Upper lobe of left lung (tissue), 6 donors: ENCODE results near the gene EIF4EBP3. TPM values are rescaled to one million over a fixed set of nuclear protein-coding genes. Genes with fewer than 3 reads are reported as not detected.

Source experiments
- ATAC-seq, 2 donors: fragments of 200-7000 bp; cut with Tn5 transposase; one replicate each; pipeline ENCODE4 v1.9.1; 2022; ENCODE audit warnings: mild to moderate bottlenecking in 2 of 2, moderate library complexity in 2 of 2; ENCODE audit not compliant: low FRiP score in 2 of 2
- DNase-seq, 2 donors: peaks; one replicate each; pipeline ENCODE4 v3.0.0-alpha.2; 2019 to 2020
- H3K27ac ChIP-seq, 4 donors: fragments of 200-600 bp; sonication (generic); one replicate each; pipeline ENCODE4 v1.5.1; 2016 to 2019
- H3K27me3 ChIP-seq, 4 donors: fragments of 200-600 bp; sonication (generic); one replicate each; pipeline ENCODE4 v1.5.1; 2017 to 2019
- H3K36me3 ChIP-seq, 4 donors: fragments of 200-600 bp; sonication (generic); one replicate each; pipeline ENCODE4 v1.5.1; 2016 to 2019
- H3K4me1 ChIP-seq, 4 donors: fragments of 200-600 bp; sonication (generic); one replicate each; pipeline ENCODE4 v1.5.1; 2018 to 2019
- H3K4me3 ChIP-seq, 4 donors: fragments of 200-600 bp; sonication (generic); one replicate each; pipeline ENCODE4 v1.5.1; 2017 to 2019; ENCODE audit warnings: mild to moderate bottlenecking in 2 of 4, moderate library complexity in 1 of 4
- H3K9me3 ChIP-seq, 4 donors: fragments of 200-600 bp; sonication (generic); one replicate each; pipeline ENCODE4 v1.5.1; 2018 to 2019
- CTCF ChIP-seq, 6 experiments: fragments of 450-650 bp in 4 of 6; fragments of 200-600 bp in 2 of 6; sonication (generic) in 2 of 6; IDR thresholded peaks; one replicate each; pipeline ENCODE4 v1.5.1; 2016 to 2019; ENCODE audit warnings: antibody characterized with exemption in 6 of 6
- EP300 ChIP-seq, 4 donors: sonication (generic); formaldehyde crosslinking; IDR thresholded peaks; one replicate each; pipeline ENCODE4 v1.5.1; 2017; ENCODE audit warnings: antibody characterized with exemption in 4 of 4, control low read depth in 2 of 4
- POLR2A ChIP-seq, 4 donors: fragments of 450-650 bp; IDR thresholded peaks; one replicate each; pipeline ENCODE4 v1.5.1; 2016 to 2017; ENCODE audit warnings: antibody characterized with exemption in 4 of 4, mild to moderate bottlenecking in 2 of 4
- POLR2AphosphoS5 ChIP-seq, 2 donors: sonication (generic); formaldehyde crosslinking; IDR thresholded peaks; one replicate each; pipeline ENCODE4 v1.5.1; 2017; ENCODE audit warnings: antibody characterized with exemption in 2 of 2
- WGBS, 2 donors: methylation state at CpG; one replicate each; pipeline ENCODE4 v1.1.5; 2017 to 2018; 5-methylcytosine and 5-hydroxymethylcytosine counted together
- total RNA-seq, 6 donors: library from RNA; depleted of rRNA in 4 of 6; stranded (reverse); fragments of >200 nt in 4 of 6; gene quantifications; one replicate each; pipeline versions ENCODE4 v1.1.0 to v1.2.1, GENCODE V29; 2016 to 2021
- donor health status: DM: no; HTN: no; CAD: no; lungs with moderate emphysema.
- donor health status: DM: no; HTN: yes; CAD: no; lungs with severe emphysema.

EIF4EBP3 gene
- total RNA-seq, 6 donors from 2014 or later, result 12.1 to 32.5 (median 21.0) TPM

DNA sequence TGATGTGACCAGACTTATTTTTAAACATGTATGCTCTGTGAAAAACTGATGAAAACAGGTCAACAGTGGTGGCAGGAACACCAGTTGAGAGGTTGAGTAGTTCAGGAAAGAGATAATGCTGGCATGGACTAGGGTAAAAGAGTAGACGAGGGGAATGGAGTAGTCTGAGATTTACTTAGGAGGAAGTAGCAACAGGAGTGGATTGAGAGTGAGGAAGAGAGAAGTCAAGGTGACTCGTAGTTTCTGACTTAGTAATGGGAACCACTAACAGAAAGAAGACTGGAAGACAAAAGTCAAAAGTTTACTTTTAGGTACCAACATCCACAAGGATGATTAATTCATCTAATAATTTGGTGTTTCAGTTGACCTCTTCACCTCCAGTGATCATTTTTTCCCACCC, 6.2 kb downstream of the EIF4EBP3 start:
- Histone ChIP-seq H3K27me3 (no peaks in the 10 kb centered on the region), H3K4me3 (no peak overlapping the region), H3K36me3 (peaks cover 14 to 43% (median 27%) of the 10 kb centered on the region in 4 donors), H3K27ac (peak overlapping the region in 1 of 4 donors; percentile 25), H3K4me1 (peaks cover 35 to 57% (median 47%) of the 10 kb centered on the region in 4 donors), H3K9me3 (no peaks in the 10 kb centered on the region)
- WGBS, 2 donors, result 56 to 64% methylated on average over 2 of the region's 2 CpGs
- DNase-seq, result no peak
- ATAC-seq, result no peak
- TF ChIP-seq CTCF (IDR thresholded peaks at IDR 0.05) (no peak), POLR2A (IDR thresholded peaks at IDR 0.05) (no peak), POLR2AphosphoS5 (IDR thresholded peaks at IDR 0.05) (no peak), EP300 (IDR thresholded peaks at IDR 0.05) (no peak)

GRCh38 chr5:140554454-140554853, 7.0 kb downstream of the EIF4EBP3 start:
- Histone ChIP-seq H3K4me3 (no peak overlapping the region), H3K36me3 (peaks cover 14 to 37% (median 26%) of the 10 kb centered on the region in 4 donors), H3K27me3 (no peaks in the 10 kb centered on the region), H3K4me1 (peaks cover 27 to 49% (median 39%) of the 10 kb centered on the region in 4 donors), H3K27ac (no peak overlapping the region), H3K9me3 (no peaks in the 10 kb centered on the region)
- 61% methylated on average over 2 of the region's 2 CpGs for WGBS, 2 donors
- no peak for DNase-seq
- no peak for ATAC-seq
- TF ChIP-seq EP300 (IDR thresholded peaks at IDR 0.05) (no peak), CTCF (IDR thresholded peaks at IDR 0.05) (no peak), POLR2A (IDR thresholded peaks at IDR 0.05) (no peak), POLR2AphosphoS5 (IDR thresholded peaks at IDR 0.05) (no peak)

- H3K27ac ChIP-seq, result peak overlapping the region in 3 of 4 donors; percentile 20 to 91 (median 46)
- H3K9me3 ChIP-seq, result no peaks in the 10 kb centered on the region
- H3K36me3 ChIP-seq, result peaks cover 7 to 24% (median 15%) of the 10 kb centered on the region in 4 donors
- peaks cover 17 to 39% (median 30%) of the 10 kb centered on the region in 4 donors for H3K4me1 ChIP-seq
- H3K27me3 ChIP-seq, result no peaks in the 10 kb centered on the region
- peak overlapping the region in 3 of 4 donors; percentile 64 to 76 (median 66) for H3K4me3 ChIP-seq
- ATAC-seq, result no peak
- TF ChIP-seq CTCF (IDR thresholded peaks at IDR 0.05) (no peak), POLR2AphosphoS5 (IDR thresholded peaks at IDR 0.05) (no peak), EP300 (IDR thresholded peaks at IDR 0.05) (no peak), POLR2A (IDR thresholded peaks at IDR 0.05) (no peak)
- WGBS, 2 donors, result 74 to 77% methylated on average over 1 of the region's 1 CpG
- DNase-seq, result no peak
These were observed 8.4 kb downstream of the EIF4EBP3 start for GRCh38 chr5:140555747-140556312.

DNA sequence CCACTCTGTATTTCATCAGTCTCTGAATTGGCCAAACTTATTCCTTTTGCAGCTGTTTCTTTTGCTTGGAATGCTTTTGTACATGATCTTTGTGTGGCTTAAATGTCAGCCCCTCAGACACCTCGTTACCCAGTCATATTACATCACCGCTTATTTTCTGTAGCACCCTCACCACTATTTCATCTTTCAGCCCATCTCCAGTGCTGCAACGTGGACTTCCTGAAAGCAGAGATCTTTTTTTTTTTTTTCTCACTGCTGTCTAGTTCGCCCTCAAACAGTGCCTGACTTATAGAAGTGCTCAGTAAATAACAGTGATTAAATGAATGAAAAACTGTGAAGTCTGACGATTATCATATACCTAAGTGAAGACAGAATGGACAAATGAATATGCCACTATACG, 9.0 kb downstream of the EIF4EBP3 start:
- H3K4me1 ChIP-seq, result peaks cover 17 to 39% (median 30%) of the 10 kb centered on the region in 4 donors
- no peaks in the 10 kb centered on the region for H3K9me3 ChIP-seq
- peaks cover 6 to 24% (median 11%) of the 10 kb centered on the region in 4 donors for H3K36me3 ChIP-seq
- H3K27me3 ChIP-seq, result no peaks in the 10 kb centered on the region
- H3K27ac ChIP-seq, result peak overlapping the region; percentile 91 to 95 (median 93)
- ATAC-seq, result peak in 1 of 2 donors; percentile 23
- TF ChIP-seq EP300 (IDR thresholded peaks at IDR 0.05) (no peak), CTCF (IDR thresholded peaks at IDR 0.05) (no peak), POLR2A (IDR thresholded peaks at IDR 0.05) (no peak), POLR2AphosphoS5 (IDR thresholded peaks at IDR 0.05) (no peak)
- DNase-seq, result no peak
- H3K4me3 ChIP-seq, result peak overlapping the region; percentile 52 to 76 (median 65)
- WGBS, 2 donors, result 2 to 3% methylated on average over 6 of the region's 6 CpGs
